Measurements from ENCODE around the gene HPX.
A peak's percentile ranks its signal among the peaks of the same experiment; 100 is the strongest.

The HPX gene

DNA sequence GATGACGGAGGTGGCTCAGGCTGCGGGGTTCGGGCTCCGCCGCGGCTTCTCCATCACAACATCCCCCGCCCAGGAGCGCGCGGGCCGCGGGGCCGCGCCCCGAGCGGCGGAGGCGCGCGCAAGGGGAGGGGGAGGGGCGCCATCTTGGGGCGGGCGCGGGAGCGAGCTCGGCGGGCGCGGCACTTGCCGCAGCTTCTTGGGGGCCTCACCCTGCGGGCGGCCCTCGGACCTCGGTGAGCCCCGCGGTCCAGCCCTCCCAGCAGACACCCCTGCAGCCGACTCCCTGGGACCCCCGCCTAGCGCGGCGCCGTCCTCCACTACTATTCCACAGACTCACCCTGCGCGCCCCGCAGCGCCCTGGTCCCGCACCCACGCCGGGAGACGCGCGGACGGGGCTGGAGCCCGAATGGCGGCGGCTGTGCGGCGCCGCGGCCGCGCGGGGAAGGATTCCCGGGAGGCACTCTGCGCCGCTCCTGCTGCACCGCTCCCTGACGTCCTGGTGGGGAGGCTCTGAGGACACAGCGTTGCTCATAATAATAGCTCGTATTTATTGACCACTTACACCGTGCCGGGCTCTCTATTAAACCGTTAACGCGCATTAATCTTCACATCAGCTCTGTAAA lies 21.7 kb downstream of the HPX start, which contains the start of gene APBB1:
Gene APBB1, minus strand, starts transcription at position 86 of the 623 bp plus-strand sequence. CDS start 7,747 bp downstream, outside the sequence.
- TF ChIP-seq POLR2AphosphoS5 (IDR thresholded peaks at IDR 0.05; ENCODE audit: low read depth, low read length): peak; percentile 57; the same call in 1 of the 2 replicates
- no peak for TF ChIP-seq SIN3A (IDR thresholded peaks at IDR 0.05; ENCODE audit: borderline replicate concordance, insufficient read depth, low read length)

DNA sequence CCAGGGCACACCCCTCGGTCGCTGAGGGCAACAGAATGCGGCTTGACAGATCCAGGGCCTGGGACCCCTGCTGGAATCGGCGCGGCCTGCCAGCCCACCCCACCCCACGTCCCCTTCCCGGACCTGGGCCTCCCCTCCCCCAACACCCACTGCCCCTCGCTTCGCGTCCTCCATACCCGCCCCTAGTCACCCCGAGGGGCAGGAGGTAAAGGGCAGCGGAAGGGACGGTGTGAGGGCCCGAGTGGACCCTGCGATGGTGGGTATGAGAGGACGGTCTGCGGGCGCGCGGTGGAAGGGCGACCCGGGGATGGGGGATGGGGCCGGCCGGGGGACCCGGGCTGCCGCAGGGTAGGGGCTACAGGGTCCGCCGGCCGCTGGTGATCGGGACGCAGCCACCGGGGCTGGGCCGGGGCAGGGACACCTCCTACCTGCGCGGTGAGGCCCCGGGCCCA lies 22.2 kb downstream of the HPX start:
- TF ChIP-seq SIN3A (IDR thresholded peaks at IDR 0.05; ENCODE audit: borderline replicate concordance, insufficient read depth, low read length) (no peak), FOXP2 (optimal IDR thresholded peaks at IDR 0.05; ENCODE audit: borderline replicate concordance, extremely low read depth, extremely low read length, insufficient read depth) (no peak), TAF1 (IDR thresholded peaks at IDR 0.05; ENCODE audit: borderline replicate concordance, insufficient read depth, low read length) (no peak), POLR2AphosphoS5 (IDR thresholded peaks at IDR 0.05; ENCODE audit: low read depth, low read length) (no peak)
- TF ChIP-seq, protein P1, sequence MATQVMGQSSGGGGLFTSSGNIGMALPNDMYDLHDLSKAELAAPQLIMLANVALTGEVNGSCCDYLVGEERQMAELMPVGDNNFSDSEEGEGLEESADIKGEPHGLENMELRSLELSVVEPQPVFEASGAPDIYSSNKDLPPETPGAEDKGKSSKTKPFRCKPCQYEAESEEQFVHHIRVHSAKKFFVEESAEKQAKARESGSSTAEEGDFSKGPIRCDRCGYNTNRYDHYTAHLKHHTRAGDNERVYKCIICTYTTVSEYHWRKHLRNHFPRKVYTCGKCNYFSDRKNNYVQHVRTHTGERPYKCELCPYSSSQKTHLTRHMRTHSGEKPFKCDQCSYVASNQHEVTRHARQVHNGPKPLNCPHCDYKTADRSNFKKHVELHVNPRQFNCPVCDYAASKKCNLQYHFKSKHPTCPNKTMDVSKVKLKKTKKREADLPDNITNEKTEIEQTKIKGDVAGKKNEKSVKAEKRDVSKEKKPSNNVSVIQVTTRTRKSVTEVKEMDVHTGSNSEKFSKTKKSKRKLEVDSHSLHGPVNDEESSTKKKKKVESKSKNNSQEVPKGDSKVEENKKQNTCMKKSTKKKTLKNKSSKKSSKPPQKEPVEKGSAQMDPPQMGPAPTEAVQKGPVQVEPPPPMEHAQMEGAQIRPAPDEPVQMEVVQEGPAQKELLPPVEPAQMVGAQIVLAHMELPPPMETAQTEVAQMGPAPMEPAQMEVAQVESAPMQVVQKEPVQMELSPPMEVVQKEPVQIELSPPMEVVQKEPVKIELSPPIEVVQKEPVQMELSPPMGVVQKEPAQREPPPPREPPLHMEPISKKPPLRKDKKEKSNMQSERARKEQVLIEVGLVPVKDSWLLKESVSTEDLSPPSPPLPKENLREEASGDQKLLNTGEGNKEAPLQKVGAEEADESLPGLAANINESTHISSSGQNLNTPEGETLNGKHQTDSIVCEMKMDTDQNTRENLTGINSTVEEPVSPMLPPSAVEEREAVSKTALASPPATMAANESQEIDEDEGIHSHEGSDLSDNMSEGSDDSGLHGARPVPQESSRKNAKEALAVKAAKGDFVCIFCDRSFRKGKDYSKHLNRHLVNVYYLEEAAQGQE (IDR thresholded peaks at IDR 0.05; ENCODE audit: insufficient read depth in 1 of 2, low read depth in 2 of 2, low read length in 2 of 2): no peak

- TF ChIP-seq POLR2AphosphoS5 (IDR thresholded peaks at IDR 0.05; ENCODE audit: low read depth, low read length): no peak
- TF ChIP-seq TAF1 (IDR thresholded peaks at IDR 0.05; ENCODE audit: borderline replicate concordance, insufficient read depth, low read length): no peak
- TF ChIP-seq FOXP2 (optimal IDR thresholded peaks at IDR 0.05; ENCODE audit: borderline replicate concordance, extremely low read depth, extremely low read length, insufficient read depth): no peak
- no peak for TF ChIP-seq SIN3A (IDR thresholded peaks at IDR 0.05; ENCODE audit: borderline replicate concordance, insufficient read depth, low read length)
- TF ChIP-seq, protein P1 (IDR thresholded peaks at IDR 0.05; ENCODE audit: insufficient read depth in 1 of 2, low read depth in 2 of 2, low read length in 2 of 2): no peak
Observed at GRCh38 chr11:6417907-6418556, 22.8 kb downstream of the HPX start.

DNA sequence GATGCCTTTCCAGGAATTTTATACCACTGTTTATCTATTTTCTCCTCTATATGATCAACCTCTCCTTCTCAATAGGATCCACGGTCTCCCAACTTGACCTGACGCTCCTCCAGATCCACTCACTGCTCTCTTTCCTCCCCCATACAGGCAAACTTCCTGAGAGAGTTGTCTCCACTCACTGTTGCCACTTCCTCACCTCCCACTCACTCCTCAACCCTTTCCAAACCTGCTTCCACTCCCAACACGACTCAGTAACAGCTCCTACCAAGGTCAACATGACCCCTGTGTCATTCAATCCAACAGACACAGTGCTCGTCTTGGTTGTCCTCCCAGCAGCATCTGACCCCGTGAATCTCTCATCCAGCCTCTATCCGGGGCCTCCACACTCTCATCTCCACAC lies 25.0 kb downstream of the HPX start:
- TF ChIP-seq TAF1 (IDR thresholded peaks at IDR 0.05; ENCODE audit: borderline replicate concordance, insufficient read depth, low read length): no peak
- no peak for TF ChIP-seq FOXP2 (optimal IDR thresholded peaks at IDR 0.05; ENCODE audit: borderline replicate concordance, extremely low read depth, extremely low read length, insufficient read depth)
- TF ChIP-seq SIN3A (IDR thresholded peaks at IDR 0.05; ENCODE audit: borderline replicate concordance, insufficient read depth, low read length): no peak
- TF ChIP-seq POLR2AphosphoS5 (IDR thresholded peaks at IDR 0.05; ENCODE audit: low read depth, low read length): no peak
- TF ChIP-seq, protein P1 (IDR thresholded peaks at IDR 0.05; ENCODE audit: insufficient read depth in 1 of 2, low read depth in 2 of 2, low read length in 2 of 2): no peak

DNA sequence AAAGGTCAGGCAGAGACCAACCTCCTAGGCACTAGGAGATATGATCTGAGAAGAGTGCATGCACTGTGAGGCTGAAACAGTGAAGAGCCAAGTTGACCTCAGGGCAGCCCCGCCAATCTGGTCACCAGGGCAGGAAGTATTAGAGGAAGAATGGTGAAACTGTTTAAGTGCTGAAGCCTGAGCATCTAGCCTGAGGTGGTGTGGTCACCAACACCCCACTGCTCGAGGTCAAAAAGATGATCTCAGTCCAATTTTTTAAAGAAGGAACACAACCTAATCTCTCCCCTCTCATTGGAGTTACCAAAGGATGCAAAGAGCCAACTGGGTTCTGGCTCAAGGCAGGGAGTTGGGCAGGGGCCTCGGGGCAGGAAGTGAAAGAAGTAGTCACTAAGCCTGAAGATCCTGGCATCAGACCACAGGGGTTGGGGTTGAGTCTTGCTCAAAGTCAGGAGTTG lies 25.9 kb downstream of the HPX start:
- TF ChIP-seq TAF1 (IDR thresholded peaks at IDR 0.05; ENCODE audit: borderline replicate concordance, insufficient read depth, low read length) (no peak), FOXP2 (optimal IDR thresholded peaks at IDR 0.05; ENCODE audit: borderline replicate concordance, extremely low read depth, extremely low read length, insufficient read depth) (no peak), SIN3A (IDR thresholded peaks at IDR 0.05; ENCODE audit: borderline replicate concordance, insufficient read depth, low read length) (no peak), POLR2AphosphoS5 (IDR thresholded peaks at IDR 0.05; ENCODE audit: low read depth, low read length) (no peak)
- TF ChIP-seq, protein P1 (IDR thresholded peaks at IDR 0.05; ENCODE audit: insufficient read depth in 1 of 2, low read depth in 2 of 2, low read length in 2 of 2): no peak
